Transverse colon (tissue), 4 donors: Measurements from ENCODE around the gene MMP14. TPM values are rescaled to one million over a fixed set of nuclear protein-coding genes. Genes with fewer than 3 reads are reported as not detected.

Source experiments
- DNase-seq: peaks from one replicate; pipeline ENCODE4 v3.0.0-alpha.2; 2019
- H3K27ac ChIP-seq, 4 donors: fragments of 200-600 bp; sonication (generic); 2 replicates each; pipeline ENCODE4 v1.5.1; 2016 to 2018; ENCODE audit warnings: inconsistent platforms in 4 of 4
- H3K27me3 ChIP-seq: fragments of 200-600 bp; sonication (generic); 2 replicates; pipeline ENCODE4 v1.5.1; 2017; ENCODE audit warnings: inconsistent platforms
- H3K36me3 ChIP-seq, 4 donors: fragments of 200-600 bp; sonication (generic); 2 replicates each; pipeline ENCODE4 v1.5.1; 2017 to 2019; ENCODE audit warnings: inconsistent platforms in 4 of 4
- H3K4me1 ChIP-seq, 4 donors: fragments of 200-600 bp; sonication (generic); 2 replicates each; pipeline ENCODE4 v1.5.1; 2017 to 2020; ENCODE audit warnings: inconsistent platforms in 4 of 4
- H3K4me3 ChIP-seq, 4 donors: fragments of 200-600 bp; sonication (generic); 1 replicate in 1 of 4; 2 replicates in 3 of 4; pipeline versions ENCODE4 v1.5.1 to v1.6.1; 2017 to 2019; ENCODE audit warnings: inconsistent platforms in 4 of 4
- H3K9me3 ChIP-seq, 2 donors: fragments of 200-600 bp; sonication (generic); 2 replicates each; pipeline ENCODE4 v1.5.1; 2017 to 2019; ENCODE audit warnings: inconsistent platforms in 2 of 2
- EP300 ChIP-seq: sonication (generic); formaldehyde crosslinking; IDR thresholded peaks from one replicate; pipeline ENCODE4 v1.6.1; 2017; ENCODE audit warnings: antibody characterized with exemption, low read depth
- POLR2A ChIP-seq: fragments of 450-650 bp; IDR thresholded peaks from one replicate; pipeline ENCODE4 v1.6.1; 2016; ENCODE audit warnings: antibody characterized with exemption, mild to moderate bottlenecking, moderate library complexity
- POLR2AphosphoS5 ChIP-seq, 3 donors: sonication (generic); formaldehyde crosslinking; IDR thresholded peaks; one replicate each; pipeline ENCODE4 v1.6.1; 2016; ENCODE audit warnings: antibody characterized with exemption in 3 of 3
- WGBS, 2 donors: methylation state at CpG; one replicate each; pipeline ENCODE4 v1.1.5; 2018; ENCODE audit warnings: low coverage in 1 of 2; 5-methylcytosine and 5-hydroxymethylcytosine counted together
- in situ Hi-C, 4 donors: fragments of 200-750 bp; cut with MboI; loops; one replicate each; pipeline versions ENCODE4 v1.15.0 to v1.15.1; 2017; ENCODE audit warnings: low sequenced_read_pairs in 3 of 4, low pct_ligation_motif_present in 1 of 4, low pct_unique_long_range_greater_than_20kb in 1 of 4
- intact Hi-C: fragments of 100-400 bp; cut with DNase I; formaldehyde crosslinking; loops from one replicate; pipeline ENCODE4 v1.15.1; 2023; ENCODE audit warnings: low total_unique reads
- total RNA-seq, 4 donors: library from RNA; depleted of rRNA; stranded (reverse); fragments of >200 nt; gene quantifications; one replicate each; pipeline ENCODE4 v1.1.0, GENCODE V29; 2016
- TF ChIP-seq, protein P1 (sequence below), 5 experiments: fragments of 200-600 bp in 3 of 5; fragments of 450-650 bp in 2 of 5; sonication (generic) in 3 of 5; IDR thresholded peaks; 1 replicate in 2 of 5; 2 replicates in 3 of 5; pipeline ENCODE4 v1.5.1; 2016 to 2017; ENCODE audit warnings: antibody characterized with exemption in 5 of 5, inconsistent platforms in 3 of 5, mild to moderate bottlenecking in 2 of 5, moderate library complexity in 1 of 5

The MMP14 gene
- total RNA-seq, 4 donors from 2014 or later = 59.5 to 91.6 (median 73.1) TPM

DNA sequence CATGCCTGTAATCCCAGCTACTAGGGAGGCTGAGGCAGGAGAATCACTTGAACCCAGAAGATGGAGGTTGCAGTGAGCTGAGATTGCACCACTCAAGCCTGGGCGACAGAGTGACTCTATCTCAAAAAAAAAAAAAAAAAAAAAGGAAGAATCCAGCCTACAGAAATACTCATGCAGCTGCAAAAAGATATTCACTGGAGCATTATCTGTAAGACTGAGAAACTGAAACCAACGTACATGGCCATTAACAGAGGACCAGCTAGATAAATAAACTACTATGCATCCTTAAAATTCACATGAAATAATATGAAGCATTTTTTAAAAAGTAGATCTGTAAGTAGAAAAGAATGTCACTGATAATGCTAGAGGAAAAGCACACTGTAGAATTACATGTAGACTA is 24.7 kb upstream of the MMP14 start:
- intact Hi-C loops = no loop called here
- H3K27ac ChIP-seq = peak overlapping the region in 1 of 4 donors; percentile 23
- no peak overlapping the region for H3K4me3 ChIP-seq
- in situ Hi-C loops = no loop called here
- DNase-seq = no peak
- no peaks in the 10 kb centered on the region for H3K9me3 ChIP-seq
- H3K27me3 ChIP-seq = no peaks in the 10 kb centered on the region
- 42 to 50% methylated on average over 2 of the region's 2 CpGs for WGBS, 2 donors
- TF ChIP-seq, protein P1, sequence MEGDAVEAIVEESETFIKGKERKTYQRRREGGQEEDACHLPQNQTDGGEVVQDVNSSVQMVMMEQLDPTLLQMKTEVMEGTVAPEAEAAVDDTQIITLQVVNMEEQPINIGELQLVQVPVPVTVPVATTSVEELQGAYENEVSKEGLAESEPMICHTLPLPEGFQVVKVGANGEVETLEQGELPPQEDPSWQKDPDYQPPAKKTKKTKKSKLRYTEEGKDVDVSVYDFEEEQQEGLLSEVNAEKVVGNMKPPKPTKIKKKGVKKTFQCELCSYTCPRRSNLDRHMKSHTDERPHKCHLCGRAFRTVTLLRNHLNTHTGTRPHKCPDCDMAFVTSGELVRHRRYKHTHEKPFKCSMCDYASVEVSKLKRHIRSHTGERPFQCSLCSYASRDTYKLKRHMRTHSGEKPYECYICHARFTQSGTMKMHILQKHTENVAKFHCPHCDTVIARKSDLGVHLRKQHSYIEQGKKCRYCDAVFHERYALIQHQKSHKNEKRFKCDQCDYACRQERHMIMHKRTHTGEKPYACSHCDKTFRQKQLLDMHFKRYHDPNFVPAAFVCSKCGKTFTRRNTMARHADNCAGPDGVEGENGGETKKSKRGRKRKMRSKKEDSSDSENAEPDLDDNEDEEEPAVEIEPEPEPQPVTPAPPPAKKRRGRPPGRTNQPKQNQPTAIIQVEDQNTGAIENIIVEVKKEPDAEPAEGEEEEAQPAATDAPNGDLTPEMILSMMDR (IDR thresholded peaks at IDR 0.05) = no peak
- TF ChIP-seq EP300 = no peak
- TF ChIP-seq POLR2A = no peak
- TF ChIP-seq POLR2AphosphoS5 (IDR thresholded peaks at IDR 0.05) = no peak
- H3K4me1 ChIP-seq = peaks cover 0 to 24% (median 8%) of the 10 kb centered on the region in 4 donors
- H3K36me3 ChIP-seq = no peaks in the 10 kb centered on the region

DNA sequence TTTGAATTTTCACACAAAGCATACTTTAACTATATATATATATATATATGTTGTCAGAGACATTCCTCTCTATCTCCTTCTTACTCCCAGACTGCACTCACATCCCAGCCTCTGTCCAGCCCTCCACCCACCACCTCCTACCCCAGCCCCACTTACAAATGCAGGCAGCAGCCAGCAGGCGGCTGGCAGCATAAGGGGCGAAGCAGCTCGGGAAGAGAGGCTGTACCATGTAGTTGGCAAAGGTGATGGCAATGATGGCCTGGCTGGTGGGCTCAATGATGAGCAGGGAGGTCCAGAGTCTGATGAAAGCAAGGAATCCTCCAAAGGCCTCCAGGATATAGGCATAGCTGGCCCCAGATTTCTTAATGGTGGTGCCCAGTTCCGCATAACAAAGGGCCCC is 23.6 kb upstream of the MMP14 start:
- TF ChIP-seq POLR2AphosphoS5 (IDR thresholded peaks at IDR 0.05) = no peak
- TF ChIP-seq POLR2A = no peak
- no peak for TF ChIP-seq EP300
- TF ChIP-seq, protein P1 (IDR thresholded peaks at IDR 0.05) = no peak
- intact Hi-C loops (no loop called here), in situ Hi-C loops (no loop called here)
- H3K36me3 ChIP-seq = no peaks in the 10 kb centered on the region
- H3K4me1 ChIP-seq = peaks cover 0 to 22% (median 8%) of the 10 kb centered on the region in 4 donors
- no peaks in the 10 kb centered on the region for H3K9me3 ChIP-seq
- WGBS, 2 donors = 76% methylated on average over 4 of the region's 4 CpGs; no CpG with 5 or more reads in 1 of the 2 donors
- H3K27me3 ChIP-seq = no peaks in the 10 kb centered on the region
- DNase-seq = no peak
- H3K4me3 ChIP-seq = no peak overlapping the region
- H3K27ac ChIP-seq = no peak overlapping the region

DNA sequence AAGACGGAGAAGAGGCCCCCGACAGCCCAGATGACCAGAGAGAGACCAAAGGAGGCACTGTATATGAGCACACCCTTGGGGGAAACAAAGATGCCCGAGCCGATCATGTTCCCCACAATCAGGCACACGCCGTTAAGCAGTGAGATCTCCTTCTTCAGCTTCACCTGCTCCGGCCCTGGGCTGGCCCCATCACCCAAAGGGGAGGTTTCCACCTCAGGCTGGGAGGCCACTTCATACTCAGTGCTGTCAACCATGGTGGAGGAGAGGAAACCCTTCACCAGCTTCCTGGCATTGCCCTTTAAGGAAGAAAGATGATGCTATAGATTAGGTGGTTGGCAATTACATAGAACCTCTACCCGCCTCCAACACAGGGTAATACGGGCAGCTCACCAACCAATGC is 23.2 kb upstream of the MMP14 start:
- in situ Hi-C loops = no loop called here
- no peaks in the 10 kb centered on the region for H3K9me3 ChIP-seq
- DNase-seq = no peak
- H3K4me1 ChIP-seq = peaks cover 0 to 20% (median 8%) of the 10 kb centered on the region in 4 donors
- no peak for TF ChIP-seq EP300
- no peak for TF ChIP-seq POLR2A
- TF ChIP-seq, protein P1 (IDR thresholded peaks at IDR 0.05) = no peak
- TF ChIP-seq POLR2AphosphoS5 (IDR thresholded peaks at IDR 0.05) = no peak
- H3K4me3 ChIP-seq = no peak overlapping the region
- 76 to 82% methylated on average over 2 to 9 of the region's 9 CpGs for WGBS, 2 donors
- no peaks in the 10 kb centered on the region for H3K27me3 ChIP-seq
- H3K36me3 ChIP-seq = no peaks in the 10 kb centered on the region
- H3K27ac ChIP-seq = no peak overlapping the region
- intact Hi-C loops = no loop called here

DNA sequence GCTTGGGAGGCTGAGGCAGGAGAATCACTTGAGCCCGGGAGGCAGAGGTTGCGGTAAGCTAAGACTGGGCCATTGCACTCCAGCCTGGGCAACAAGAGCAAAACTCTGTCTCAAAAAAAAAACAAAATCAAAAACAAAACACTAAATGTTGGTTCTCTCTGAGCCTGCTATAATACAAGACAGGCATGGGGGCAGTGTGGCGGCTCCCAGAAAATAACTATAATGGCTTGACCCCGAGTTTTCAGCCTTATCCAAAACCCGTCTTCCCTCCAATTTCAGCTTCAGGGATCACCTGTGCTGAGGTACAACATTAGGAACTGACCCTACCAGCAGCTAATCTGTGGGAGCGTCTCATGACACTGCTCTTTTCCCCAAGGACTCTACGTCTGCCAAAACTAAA is 22.0 kb upstream of the MMP14 start:
- WGBS, 2 donors = 83 to 89% methylated on average over 4 to 7 of the region's 7 CpGs
- H3K4me3 ChIP-seq = peak overlapping the region in 1 of 4 donors; percentile 28
- H3K9me3 ChIP-seq = no peaks in the 10 kb centered on the region
- intact Hi-C loops (no loop called here), in situ Hi-C loops (no loop called here)
- peaks cover 0 to 17% (median 13%) of the 10 kb centered on the region in 4 donors for H3K4me1 ChIP-seq
- no peak for TF ChIP-seq POLR2AphosphoS5 (IDR thresholded peaks at IDR 0.05)
- TF ChIP-seq POLR2A = no peak
- H3K27me3 ChIP-seq = no peaks in the 10 kb centered on the region
- H3K27ac ChIP-seq = peak overlapping the region in 2 of 4 donors; percentile 49 to 62
- no peak for DNase-seq
- no peaks in the 10 kb centered on the region for H3K36me3 ChIP-seq
